K562 (cell line): ENCODE data around the gene MACROD2. TPM values are rescaled to one million over a fixed set of nuclear protein-coding genes. Genes with fewer than 3 reads are reported as not detected.

Experiments
- ATAC-seq: fragments of 200-7000 bp; cut with Tn5 transposase; 3 replicates; pipeline ENCODE4 v1.9.1; 2020; ENCODE audit warnings: moderate library complexity
- BruUV-seq: library from RNA; stranded (reverse); fragments of 400-500 nt; replicated peaks from 2 replicates; lab custom pipeline; 2021; lab: Mats Ljungman, UMichigan
- CTCF ChIA-PET: fragments of 300-600 bp; formaldehyde crosslinking; extraction: SDS; loops from one replicate; lab custom pipeline; 2021; ENCODE audit warnings: low intra/inter-chr PET ratio; lab: Yijun Ruan, JAX
- POLR2A ChIA-PET: fragments of 300-600, 350-650 bp; sonication (Branson Sonifier 250); formaldehyde crosslinking; extraction: SDS; loops from one replicate; lab custom pipeline; 2021; ENCODE audit warnings: antibody characterized with exemption, inconsistent platforms; lab: Yijun Ruan, JAX
- DNase-seq, 4 experiments: peaks; one replicate each; pipeline versions ENCODE4 v3.0.0 to v3.0.0-alpha.2; 2011 to 2018; ENCODE audit warnings: low spot score in 3 of 4, mixed read lengths in 3 of 4; ENCODE audit errors: extremely low read depth in 1 of 4
- FAIRE-seq: peaks from 2 replicates; lab custom pipeline; 2011; peaks lifted over from hg19 to GRCh38; lab: Jason Lieb, UNC
- H2AFZ ChIP-seq: 2 replicates; pipeline ENCODE4 v1.6.0; 2011; ENCODE audit warnings: low read depth, low read length, control low read depth, inconsistent platforms
- H3K27ac ChIP-seq: fragments of 200-600 bp; 3 replicates; pipeline ENCODE4 v1.8.0; 2011; ENCODE audit warnings: low read depth, mild to moderate bottlenecking, control low read depth, inconsistent platforms, low read length, moderate library complexity, mixed read lengths; ENCODE audit errors: extremely low read depth
- H3K27me3 ChIP-seq, 2 experiments: fragments of 300-600 bp in 1 of 2; 2 replicates in 1 of 2; 3 replicates in 1 of 2; pipeline versions ENCODE4 v1.6.0 to v1.8.0; 2011; ENCODE audit warnings: inconsistent platforms in 2 of 2, low read length in 2 of 2, mild to moderate bottlenecking in 1 of 2, mixed read lengths in 1 of 2, moderate library complexity in 1 of 2; ENCODE audit not compliant: control insufficient read depth in 2 of 2, insufficient read depth in 2 of 2
- H3K36me3 ChIP-seq: fragments of 300-600 bp; 3 replicates; pipeline ENCODE4 v1.8.0; 2011; ENCODE audit warnings: mild to moderate bottlenecking, low read length, inconsistent platforms; ENCODE audit not compliant: control insufficient read depth, insufficient read depth
- H3K4me1 ChIP-seq, 2 experiments: fragments of 200-600 bp in 1 of 2; replicated peaks in 1 of 2; 2 replicates in 1 of 2; 3 replicates in 1 of 2; pipeline versions ENCODE4 v1.5.1 to v1.8.0; 2011; ENCODE audit warnings: inconsistent platforms in 2 of 2, low read length in 2 of 2, mild to moderate bottlenecking in 1 of 2, mixed read lengths in 1 of 2, moderate library complexity in 1 of 2; ENCODE audit not compliant: control insufficient read depth in 2 of 2, insufficient read depth in 2 of 2
- H3K4me2 ChIP-seq: 2 replicates; pipeline ENCODE4 v1.6.1; 2011; ENCODE audit warnings: low read length, control low read depth, inconsistent platforms, mixed read lengths; ENCODE audit not compliant: insufficient read depth
- H3K4me3 ChIP-seq: fragments of 200-600 bp; sonication (generic), shearing (Covaris generic); 2 replicates; pipeline ENCODE4 v1.5.1; 2016; ENCODE audit warnings: control low read depth, inconsistent platforms
- H3K79me2 ChIP-seq: fragments of 200-600 bp; 3 replicates; pipeline ENCODE4 v1.8.0; 2011; ENCODE audit warnings: low read length, inconsistent platforms; ENCODE audit not compliant: control insufficient read depth, insufficient read depth
- H3K9ac ChIP-seq, 2 experiments: 2 replicates each; pipeline versions ENCODE4 v1.6.0 to v1.6.1; 2011; ENCODE audit warnings: low read depth in 2 of 2, low read length in 2 of 2, control low read depth in 1 of 2, inconsistent platforms in 1 of 2, mild to moderate bottlenecking in 1 of 2, mixed read lengths in 1 of 2; ENCODE audit not compliant: insufficient read depth in 1 of 2
- H3K9me1 ChIP-seq: one replicate; pipeline ENCODE4 v1.6.0; 2011; ENCODE audit warnings: inconsistent platforms, mild to moderate bottlenecking, low read length, moderate library complexity; ENCODE audit not compliant: control insufficient read depth, insufficient read depth
- H3K9me3 ChIP-seq: replicated peaks from 2 replicates; pipeline ENCODE4 v1.5.1; 2011; ENCODE audit warnings: low read depth, low read length, inconsistent platforms; ENCODE audit not compliant: control insufficient read depth, insufficient read depth
- H4K20me1 ChIP-seq: replicated peaks from 2 replicates; pipeline ENCODE4 v1.6.1; 2011; ENCODE audit warnings: low read length, inconsistent platforms, mixed read lengths; ENCODE audit not compliant: control insufficient read depth, insufficient read depth
- ATF6 ChIP-seq: sonication (generic); formaldehyde crosslinking; IDR thresholded peaks from 2 replicates; pipeline ENCODE4 v1.4.0; 2020; ENCODE audit warnings: mild to moderate bottlenecking, missing genetic modification reagents
- ZNF140 ChIP-seq: fragments of 250-450 bp; sonication (Bioruptor Pico); IDR thresholded peaks from 2 replicates; pipeline ENCODE4 v1.8.0; 2021; ENCODE audit warnings: moderate library complexity, mild to moderate bottlenecking, inconsistent platforms
- WGBS: fragments of 100-300 bp; shearing (Covaris generic); methylation state at CpG from one replicate; pipeline ENCODE4 v1.1.6; 2016; ENCODE audit warnings: low coverage, mixed read lengths; ENCODE audit not compliant: insufficient coverage; ENCODE audit errors: missing lambda C conversion rate; 5-methylcytosine and 5-hydroxymethylcytosine counted together
- in situ Hi-C: fragments of 300-500 bp; cut with MboI; formaldehyde crosslinking; loops from 4 replicates; pipeline ENCODE4 v1.15.0; 2018; ENCODE audit warnings: inconsistent platforms, mixed read lengths
- intact Hi-C: fragments of 100-400 bp; cut with micrococcal nuclease; formaldehyde crosslinking; loops from 2 replicates; pipeline ENCODE4 v1.14.2; 2022
- polyA plus RNA-seq, 8 experiments: library from polyadenylated mRNA; depleted of rRNA in 4 of 8; stranded (reverse) in 5 of 8; unstranded in 3 of 8; fragments of >200 nt; fragmentation: Nextera tagmentation in 2 of 8; fragmentation: Illumina TruSeq in 1 of 8; extraction: Ambion mirVana in 2 of 8; extraction: Trizol in 1 of 8; gene quantifications; 2 replicates each; pipeline versions ENCODE4 v1.2.1 to v1.2.3, GENCODE V29; 2011 to 2014; ENCODE audit warnings: inconsistent platforms in 1 of 8, missing spikeins in 1 of 8
- total RNA-seq, 7 experiments: library from RNA; depleted of rRNA in 6 of 7; stranded (reverse); fragments of >200 nt in 6 of 7; fragmentation: Illumina TruSeq in 2 of 7; extraction: Trizol in 2 of 7; gene quantifications; 2 replicates each; pipeline versions ENCODE4 v1.2.1 to v1.2.3, GENCODE V29; 2011 to 2021; ENCODE audit warnings: low replicate concordance in 1 of 7

MACROD2 gene
- total and polyA plus RNA-seq, 9 of the 15 experiments (the other 6 are each of a cell fraction or from before 2014, with no cell fraction given): not detected

GRCh38 chr20:15905661-15906060 is 1910.3 kb downstream of the MACROD2 start:
- in situ Hi-C loops: no loop called here
- Histone ChIP-seq H3K9me3 (no peaks in the 10 kb centered on the region), H3K9ac (no peak overlapping the region), H2AFZ (no peak overlapping the region), H4K20me1 (no peaks in the 10 kb centered on the region), H3K27me3 (no peaks in the 10 kb centered on the region), H3K4me1 (no peaks in the 10 kb centered on the region), H3K4me2 (no peak overlapping the region), H3K36me3 (no peaks in the 10 kb centered on the region), H3K27ac (no peak overlapping the region), H3K4me3 (no peak overlapping the region), H3K79me2 (no peaks in the 10 kb centered on the region), H3K9me1 (no peaks in the 10 kb centered on the region)
- ATAC-seq (no peak), DNase-seq (no peak), FAIRE-seq (no peak)
- CTCF ChIA-PET: no interaction called here
- intact Hi-C loops: no loop called here
- BruUV-seq: no TSS peak
- POLR2A ChIA-PET: no interaction called here
- 0% methylated on average over 3 of the region's 3 CpGs for WGBS
- no peak for TF ChIP-seq ATF6
- TF ChIP-seq, all 486 proteins: peak for 0

GRCh38 chr20:15909995-15910394 is 1914.7 kb downstream of the MACROD2 start:
- DNase-seq: no peak
- no peaks in the 10 kb centered on the region for H3K36me3 ChIP-seq
- POLR2A ChIA-PET: no interaction called here
- BruUV-seq: no TSS peak
- H3K4me1 ChIP-seq: no peaks in the 10 kb centered on the region
- no peak overlapping the region for H2AFZ ChIP-seq
- no peaks in the 10 kb centered on the region for H4K20me1 ChIP-seq
- H3K4me2 ChIP-seq: no peak overlapping the region
- no peaks in the 10 kb centered on the region for H3K9me3 ChIP-seq
- H3K9ac ChIP-seq: no peak overlapping the region
- intact Hi-C loops (no loop called here), in situ Hi-C loops (no loop called here)
- no peak overlapping the region for H3K4me3 ChIP-seq
- whole genome bisulfite sequencing: 5% methylated on average over 2 of the region's 2 CpGs
- no peaks in the 10 kb centered on the region for H3K27me3 ChIP-seq
- CTCF ChIA-PET: no interaction called here
- H3K79me2 ChIP-seq: no peaks in the 10 kb centered on the region
- ATAC-seq: no peak
- no peaks in the 10 kb centered on the region for H3K9me1 ChIP-seq
- H3K27ac ChIP-seq: no peak overlapping the region
- TF ChIP-seq ZNF140 (CRISPR knock-in tag): no peak
- FAIRE-seq: no peak
